Smooth muscle cell (in vitro differentiated cells): ENCODE results near the gene ZCWPW1. TPM values are rescaled to one million over a fixed set of nuclear protein-coding genes. Genes with fewer than 3 reads are reported as not detected.
"Not testable (repeated sequence)": the region's sequence is repeated elsewhere in the genome, so short reads cannot be mapped to it uniquely, and the experiment has no call there.

Source experiments
- DNase-seq: peaks from one replicate; lab custom pipeline; 2025; ENCODE audit not compliant: unreplicated experiment; lab: John Stamatoyannopoulos, UW
- H2AFZ ChIP-seq: fragments of 200-600 bp; sonication (generic); 2 replicates; pipeline ENCODE4 v1.6.0; 2016; ENCODE audit warnings: antibody characterized with exemption, low read depth, mild to moderate bottlenecking
- H3F3A ChIP-seq: fragments of 200-600 bp; sonication (generic); 2 replicates; pipeline ENCODE4 v1.6.0; 2017; ENCODE audit warnings: antibody characterized with exemption, low read depth
- H3K27ac ChIP-seq: fragments of 200-600 bp; sonication (generic); 2 replicates; pipeline ENCODE4 v1.5.1; 2016; ENCODE audit warnings: low read depth, mild to moderate bottlenecking
- H3K27me3 ChIP-seq: fragments of 200-600 bp; sonication (generic); 2 replicates; pipeline ENCODE4 v1.6.1; 2016; ENCODE audit warnings: low read depth, mild to moderate bottlenecking
- H3K36me3 ChIP-seq: fragments of 200-600 bp; sonication (generic); 2 replicates; pipeline ENCODE4 v1.5.1; 2016; ENCODE audit warnings: low read depth
- H3K4me1 ChIP-seq: fragments of 200-600 bp; sonication (generic); 2 replicates; pipeline ENCODE4 v1.5.1; 2016; ENCODE audit warnings: low read depth
- H3K4me2 ChIP-seq: fragments of 200-600 bp; sonication (generic); 2 replicates; pipeline ENCODE4 v1.6.0; 2016; ENCODE audit warnings: mild to moderate bottlenecking
- H3K4me3 ChIP-seq: fragments of 200-600 bp; sonication (generic); 2 replicates; pipeline ENCODE4 v1.5.1; 2016; ENCODE audit warnings: mild to moderate bottlenecking
- H3K79me2 ChIP-seq: fragments of 200-600 bp; sonication (generic); 2 replicates; pipeline ENCODE4 v1.6.0; 2016; ENCODE audit warnings: low read depth, mild to moderate bottlenecking
- H3K9ac ChIP-seq: fragments of 200-600 bp; sonication (generic); 2 replicates; pipeline ENCODE4 v1.6.0; 2016; ENCODE audit warnings: low read depth
- H3K9me3 ChIP-seq: fragments of 200-600 bp; sonication (generic); replicated peaks from 2 replicates; pipeline ENCODE4 v1.5.1; 2016; ENCODE audit warnings: low read depth
- H4K20me1 ChIP-seq: fragments of 200-600 bp; sonication (generic); 2 replicates; pipeline ENCODE4 v1.6.0; 2016; ENCODE audit warnings: low read depth
- CTCF ChIP-seq: fragments of 200-600 bp; sonication (generic); IDR thresholded peaks from 2 replicates; pipeline ENCODE4 v1.5.1; 2017; ENCODE audit warnings: borderline replicate concordance, mild to moderate bottlenecking, antibody characterized with exemption; ENCODE audit not compliant: insufficient read depth, poor library complexity, severe bottlenecking
- WGBS: methylation state at CpG from one replicate; pipeline ENCODE4 v1.1.7; 2016; ENCODE audit warnings: low lambda C conversion rate; 5-methylcytosine and 5-hydroxymethylcytosine counted together
- polyA plus RNA-seq: library from polyadenylated mRNA; unstranded; fragments of >200 nt; fragmentation: Nextera tagmentation; extraction: Ambion mirVana; gene quantifications from 2 replicates; pipeline ENCODE4 v1.2.1, GENCODE V29; 2016
- total RNA-seq: library from RNA; depleted of rRNA; stranded (reverse); fragments of >200 nt; gene quantifications from 2 replicates; pipeline ENCODE4 v1.2.3, GENCODE V29; 2014

Gene ZCWPW1
- total and polyA plus RNA-seq, 2 experiments from 2014 or later: 3.9 to 5.3 TPM

DNA sequence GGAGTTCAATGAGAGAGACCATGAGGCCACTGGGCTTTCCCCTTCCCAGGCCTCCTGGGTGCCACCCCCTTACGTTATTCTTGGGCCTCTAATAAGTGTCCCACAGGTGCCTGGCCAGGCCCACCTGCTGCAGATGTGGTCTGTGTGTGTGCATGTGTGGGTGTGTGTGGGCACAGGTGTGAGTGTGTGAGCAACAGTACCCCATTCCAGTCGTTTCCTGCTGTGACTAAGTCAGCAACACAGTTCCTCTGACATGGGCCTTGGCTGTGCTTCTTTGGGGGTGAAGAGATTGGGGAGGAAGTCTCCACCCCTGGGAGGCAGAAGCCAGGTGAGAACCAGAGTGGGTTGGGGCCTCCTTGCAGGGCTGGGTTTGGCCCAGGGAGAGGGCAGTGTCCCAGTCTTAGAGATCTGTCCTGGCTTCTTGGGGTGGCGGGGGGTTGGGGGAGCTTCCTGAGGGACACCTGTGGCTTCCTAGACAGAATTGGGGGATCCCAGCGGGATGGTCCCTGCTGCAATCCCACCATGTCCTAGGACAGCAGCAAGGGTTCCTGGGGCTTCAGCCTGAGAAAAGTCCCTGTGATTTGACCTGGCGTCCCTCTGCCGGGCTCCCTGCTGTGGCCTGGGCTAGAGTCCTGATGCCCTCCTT lies 74.7 kb downstream of the ZCWPW1 start:
- Histone ChIP-seq H2AFZ (no peak overlapping the region), H3K4me1 (no peaks in the 10 kb centered on the region), H3K9ac (no peak overlapping the region), H3K9me3 (no peaks in the 10 kb centered on the region), H3K79me2 (no peaks in the 10 kb centered on the region), H3K27ac (no peak overlapping the region), H3K36me3 (no peaks in the 10 kb centered on the region), H3K27me3 (no peaks in the 10 kb centered on the region), H3K4me2 (no peak overlapping the region), H4K20me1 (no peaks in the 10 kb centered on the region), H3K4me3 (no peak overlapping the region), H3F3A (no peaks in the 10 kb centered on the region)
- 96% methylated on average over 6 of the region's 6 CpGs for WGBS
- no peak for DNase-seq
- TF ChIP-seq CTCF: no peak

- Histone ChIP-seq H3K36me3 (no peaks in the 10 kb centered on the region), H3K9me3 (no peaks in the 10 kb centered on the region), H3K4me1 (no peaks in the 10 kb centered on the region), H3K9ac (no peak overlapping the region), H3K79me2 (no peaks in the 10 kb centered on the region), H4K20me1 (no peaks in the 10 kb centered on the region), H3F3A (no peaks in the 10 kb centered on the region), H3K27me3 (no peaks in the 10 kb centered on the region), H3K4me2 (no peak overlapping the region), H2AFZ (no peak overlapping the region), H3K4me3 (no peak overlapping the region), H3K27ac (no peak overlapping the region)
- 97% methylated on average over 15 of the region's 16 CpGs for WGBS
- TF ChIP-seq CTCF: no peak
- no peak for DNase-seq
Measured at GRCh38 chr7:100352984-100353684, 75.4 kb downstream of the ZCWPW1 start.

GRCh38 chr7:100352230-100352781 lies 76.2 kb downstream of the ZCWPW1 start:
- not testable (repeated sequence) for H3K27ac ChIP-seq, H3K36me3 ChIP-seq, H2AFZ ChIP-seq, H3K79me2 ChIP-seq, H3K4me3 ChIP-seq, H3F3A ChIP-seq, H3K4me1 ChIP-seq, H3K27me3 ChIP-seq, DNase-seq, H3K9ac ChIP-seq, H4K20me1 ChIP-seq, H3K4me2 ChIP-seq, H3K9me3 ChIP-seq
- 96% methylated on average over 16 of the region's 18 CpGs for WGBS

GRCh38 chr7:100351657-100352058 lies 76.8 kb downstream of the ZCWPW1 start:
- Histone ChIP-seq H3K27me3 (no peaks in the 10 kb centered on the region), H3K27ac (no peak overlapping the region), H3K4me2 (no peak overlapping the region), H3K4me3 (no peak overlapping the region), H2AFZ (no peak overlapping the region), H3K36me3 (peaks cover 8% of the 10 kb centered on the region), H3K79me2 (no peaks in the 10 kb centered on the region), H4K20me1 (no peaks in the 10 kb centered on the region), H3K9me3 (no peaks in the 10 kb centered on the region), H3K4me1 (no peaks in the 10 kb centered on the region), H3K9ac (no peak overlapping the region), H3F3A (no peaks in the 10 kb centered on the region)
- DNase-seq: no peak
- 100% methylated on average over 6 of the region's 6 CpGs for WGBS
- TF ChIP-seq CTCF: no peak

Other genes with a start within 250 kb of the ZCWPW1 start
- gene PVRIG, start 208.8 kb downstream of the ZCWPW1 start, total RNA-seq: not detected in 2 replicates
- 0.41 TPM in 1 of 2 replicates, not detected in the other for gene PVRIG, start 208.8 kb downstream of the ZCWPW1 start, polyA plus RNA-seq
- not detected in 2 replicates for gene SPDYE3, start 121.0 kb downstream of the ZCWPW1 start, total RNA-seq
- gene SPDYE3, start 121.0 kb downstream of the ZCWPW1 start, polyA plus RNA-seq: 1.8 and 3.4 TPM in 2 replicates
- 12.0 TPM in 2 replicates for gene PILRB, start 70.6 kb downstream of the ZCWPW1 start, total RNA-seq
- 10.1 and 14.5 TPM in 2 replicates for gene PILRB, start 70.6 kb downstream of the ZCWPW1 start, polyA plus RNA-seq
- gene PILRA, start 55.2 kb downstream of the ZCWPW1 start, total RNA-seq: 1.3 and 1.4 TPM in 2 replicates
- gene PILRA, start 55.2 kb downstream of the ZCWPW1 start, polyA plus RNA-seq: 1.8 and 2.0 TPM in 2 replicates
- 19.7 and 20.3 TPM in 2 replicates for gene MEPCE, start 1.1 kb upstream of the ZCWPW1 start, total RNA-seq
- gene MEPCE, start 1.1 kb upstream of the ZCWPW1 start, polyA plus RNA-seq: 14.8 and 14.9 TPM in 2 replicates
- 12.5 and 21.5 TPM in 2 replicates for gene PPP1R35, start 7.8 kb upstream of the ZCWPW1 start, total RNA-seq
- gene PPP1R35, start 7.8 kb upstream of the ZCWPW1 start, polyA plus RNA-seq: 41.6 and 46.0 TPM in 2 replicates
- gene SPACDR, start 35.6 kb upstream of the ZCWPW1 start, total RNA-seq: not detected in 2 replicates
- gene SPACDR, start 35.6 kb upstream of the ZCWPW1 start, polyA plus RNA-seq: 0.58 and 2.2 TPM in 2 replicates
- 14.5 and 20.0 TPM in 2 replicates for gene TSC22D4, start 50.5 kb upstream of the ZCWPW1 start, total RNA-seq
- 46.9 and 51.1 TPM in 2 replicates for gene TSC22D4, start 50.5 kb upstream of the ZCWPW1 start, polyA plus RNA-seq
- 1.6 and 2.3 TPM in 2 replicates for gene NYAP1, start 55.2 kb upstream of the ZCWPW1 start, total RNA-seq
- 0.07 TPM in 1 of 2 replicates, not detected in the other for gene NYAP1, start 55.2 kb upstream of the ZCWPW1 start, polyA plus RNA-seq
- gene AGFG2, start 110.5 kb upstream of the ZCWPW1 start, total RNA-seq: 2.7 TPM in 2 replicates
- gene AGFG2, start 110.5 kb upstream of the ZCWPW1 start, polyA plus RNA-seq: 4.0 and 8.4 TPM in 2 replicates
- not detected in 2 replicates for gene SAP25, start 145.2 kb upstream of the ZCWPW1 start, total RNA-seq
- 1.9 and 2.6 TPM in 2 replicates for gene SAP25, start 145.2 kb upstream of the ZCWPW1 start, polyA plus RNA-seq
- 31.9 and 48.2 TPM in 2 replicates for gene LRCH4, start 157.4 kb upstream of the ZCWPW1 start, total RNA-seq
- gene LRCH4, start 157.4 kb upstream of the ZCWPW1 start, polyA plus RNA-seq: 58.5 and 68.2 TPM in 2 replicates
- gene FBXO24, start 157.6 kb upstream of the ZCWPW1 start, total RNA-seq: 0.22 and 0.67 TPM in 2 replicates
- 0.61 and 1.2 TPM in 2 replicates for gene FBXO24, start 157.6 kb upstream of the ZCWPW1 start, polyA plus RNA-seq
- 169 TPM in 2 replicates for gene PCOLCE, start 173.7 kb upstream of the ZCWPW1 start, total RNA-seq
- gene PCOLCE, start 173.7 kb upstream of the ZCWPW1 start, polyA plus RNA-seq: 526 and 754 TPM in 2 replicates
- 10.5 and 12.1 TPM in 2 replicates for gene MOSPD3, start 183.8 kb upstream of the ZCWPW1 start, total RNA-seq
- 46.9 and 47.8 TPM in 2 replicates for gene MOSPD3, start 183.8 kb upstream of the ZCWPW1 start, polyA plus RNA-seq
- gene TFR2, start 212.8 kb upstream of the ZCWPW1 start, total RNA-seq: 1.8 and 1.9 TPM in 2 replicates
- 3.2 TPM in 2 replicates for gene TFR2, start 212.8 kb upstream of the ZCWPW1 start, polyA plus RNA-seq
- gene ACTL6B, start 227.7 kb upstream of the ZCWPW1 start, total RNA-seq: not detected in 2 replicates
- gene ACTL6B, start 227.7 kb upstream of the ZCWPW1 start, polyA plus RNA-seq: not detected in 2 replicates
- 90.7 and 91.7 TPM in 2 replicates for gene GNB2, start 245.0 kb upstream of the ZCWPW1 start, total RNA-seq
- 219 and 238 TPM in 2 replicates for gene GNB2, start 245.0 kb upstream of the ZCWPW1 start, polyA plus RNA-seq